Activated B cell treated with CpG ODN at 0.5 μM for 24 hours (primary cell): ENCODE data around the gene CADM2. TPM values are rescaled to one million over a fixed set of nuclear protein-coding genes. Genes with fewer than 3 reads are reported as not detected.
"Not testable (repeated sequence)": the region's sequence is repeated elsewhere in the genome, so short reads cannot be mapped to it uniquely, and the experiment has no call there.

ENCODE experiments used
- ATAC-seq: fragments of 200-7000 bp; cut with Tn5 transposase; one replicate; pipeline ENCODE4 v1.10.0; 2021; ENCODE audit warnings: low read depth, mild to moderate bottlenecking, moderate library complexity
- CTCF ChIA-PET: fragments of 350-600 bp; sonication (Branson Sonifier 250); formaldehyde crosslinking; loops from one replicate; lab custom pipeline; 2021; ENCODE audit warnings: antibody characterized with exemption; lab: Charles Lee
- POLR2A ChIA-PET: fragments of 350-600 bp; sonication (Branson Sonifier 250); formaldehyde crosslinking; loops from one replicate; lab custom pipeline; 2021; ENCODE audit warnings: antibody characterized with exemption; lab: Charles Lee
- DNase-seq: peaks from one replicate; pipeline ENCODE4 v3.0.0; 2022
- H3K27ac Mint-ChIP-seq: one replicate; pipeline ENCODE4 v1.8.0; 2020; ENCODE audit warnings: mixed read lengths
- H3K27me3 Mint-ChIP-seq: one replicate; pipeline ENCODE4 v1.8.0; 2021; ENCODE audit warnings: mixed read lengths
- H3K36me3 Mint-ChIP-seq: one replicate; pipeline ENCODE4 v1.8.0; 2021; ENCODE audit warnings: low read depth, mixed read lengths
- H3K4me1 Mint-ChIP-seq: one replicate; pipeline ENCODE4 v1.8.0; 2021; ENCODE audit warnings: mixed read lengths
- H3K4me3 Mint-ChIP-seq: one replicate; pipeline ENCODE4 v1.8.0; 2020; ENCODE audit warnings: mild to moderate bottlenecking, mixed read lengths
- H3K9me3 Mint-ChIP-seq: one replicate; pipeline ENCODE4 v1.8.0; 2020; ENCODE audit warnings: mixed read lengths
- intact Hi-C: fragments of 100-400 bp; cut with micrococcal nuclease; formaldehyde crosslinking; loops from one replicate; pipeline ENCODE4 v1.15.1; 2024
- total RNA-seq: library from RNA; stranded (reverse); gene quantifications from 2 replicates; pipeline ENCODE4 v1.2.3, GENCODE V29; 2022
- TF ChIP-seq, protein P1 (sequence below): fragments of 200-600 bp; IDR thresholded peaks from one replicate; pipeline ENCODE4 v1.8.0; 2022; ENCODE audit warnings: antibody characterized with exemption, mild to moderate bottlenecking

CADM2 gene
- total RNA-seq, 1 donor from 2014 or later = not detected

DNA sequence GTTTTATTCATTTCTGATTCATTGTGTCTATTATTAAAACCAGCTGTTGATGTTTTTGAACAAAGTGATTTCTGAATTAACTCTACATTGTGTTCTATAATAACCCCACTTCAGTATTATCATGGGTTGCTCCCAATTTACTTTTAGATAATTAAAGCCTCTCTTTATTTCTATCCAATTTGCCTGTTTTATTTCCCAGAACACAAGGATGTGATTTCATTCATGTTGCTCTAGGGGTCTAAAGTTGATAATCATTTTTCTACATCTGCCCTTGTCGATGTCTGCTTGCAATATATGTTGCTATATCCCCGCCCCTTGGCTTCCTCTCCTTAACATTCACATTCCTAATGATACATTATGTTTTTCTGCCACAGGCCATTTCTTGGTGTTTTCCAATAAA, 747.3 kb downstream of the CADM2 start:
- POLR2A ChIA-PET = no interaction called here
- no peaks in the 10 kb centered on the region for H3K27me3 Mint-ChIP-seq
- H3K4me1 Mint-ChIP-seq = no peaks in the 10 kb centered on the region
- intact Hi-C loops = no loop called here
- TF ChIP-seq, protein P1, sequence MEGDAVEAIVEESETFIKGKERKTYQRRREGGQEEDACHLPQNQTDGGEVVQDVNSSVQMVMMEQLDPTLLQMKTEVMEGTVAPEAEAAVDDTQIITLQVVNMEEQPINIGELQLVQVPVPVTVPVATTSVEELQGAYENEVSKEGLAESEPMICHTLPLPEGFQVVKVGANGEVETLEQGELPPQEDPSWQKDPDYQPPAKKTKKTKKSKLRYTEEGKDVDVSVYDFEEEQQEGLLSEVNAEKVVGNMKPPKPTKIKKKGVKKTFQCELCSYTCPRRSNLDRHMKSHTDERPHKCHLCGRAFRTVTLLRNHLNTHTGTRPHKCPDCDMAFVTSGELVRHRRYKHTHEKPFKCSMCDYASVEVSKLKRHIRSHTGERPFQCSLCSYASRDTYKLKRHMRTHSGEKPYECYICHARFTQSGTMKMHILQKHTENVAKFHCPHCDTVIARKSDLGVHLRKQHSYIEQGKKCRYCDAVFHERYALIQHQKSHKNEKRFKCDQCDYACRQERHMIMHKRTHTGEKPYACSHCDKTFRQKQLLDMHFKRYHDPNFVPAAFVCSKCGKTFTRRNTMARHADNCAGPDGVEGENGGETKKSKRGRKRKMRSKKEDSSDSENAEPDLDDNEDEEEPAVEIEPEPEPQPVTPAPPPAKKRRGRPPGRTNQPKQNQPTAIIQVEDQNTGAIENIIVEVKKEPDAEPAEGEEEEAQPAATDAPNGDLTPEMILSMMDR = no peak
- DNase-seq = no peak
- H3K9me3 Mint-ChIP-seq = peaks cover 13% of the 10 kb centered on the region
- no peak for ATAC-seq
- CTCF ChIA-PET = no interaction called here
- H3K36me3 Mint-ChIP-seq = no peaks in the 10 kb centered on the region
- no peak overlapping the region for H3K27ac Mint-ChIP-seq
- no peak overlapping the region for H3K4me3 Mint-ChIP-seq

DNA sequence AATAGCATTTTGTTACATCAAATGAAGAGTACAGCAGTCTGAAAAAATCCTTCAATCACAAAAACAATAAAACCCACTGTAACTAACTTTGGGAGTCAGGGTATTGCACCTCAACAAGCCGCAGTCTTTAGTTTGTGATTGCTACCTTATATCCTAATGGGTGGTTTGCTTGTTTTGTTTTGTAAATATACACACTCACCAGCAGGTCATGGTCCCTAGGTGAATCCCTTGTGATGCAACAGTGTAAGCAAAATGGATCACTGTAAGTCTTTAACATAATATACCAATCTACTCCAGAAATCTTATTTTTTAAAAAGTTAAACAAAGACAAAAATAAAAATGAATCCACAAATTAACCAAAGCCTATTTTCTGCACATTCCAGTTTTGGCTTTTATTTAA, 749.5 kb downstream of the CADM2 start:
- H3K9me3 Mint-ChIP-seq, H3K27me3 Mint-ChIP-seq, POLR2A ChIA-PET, H3K4me3 Mint-ChIP-seq, intact Hi-C loops, DNase-seq, H3K4me1 Mint-ChIP-seq, H3K36me3 Mint-ChIP-seq, ATAC-seq, H3K27ac Mint-ChIP-seq, CTCF ChIA-PET: not testable (repeated sequence)

DNA sequence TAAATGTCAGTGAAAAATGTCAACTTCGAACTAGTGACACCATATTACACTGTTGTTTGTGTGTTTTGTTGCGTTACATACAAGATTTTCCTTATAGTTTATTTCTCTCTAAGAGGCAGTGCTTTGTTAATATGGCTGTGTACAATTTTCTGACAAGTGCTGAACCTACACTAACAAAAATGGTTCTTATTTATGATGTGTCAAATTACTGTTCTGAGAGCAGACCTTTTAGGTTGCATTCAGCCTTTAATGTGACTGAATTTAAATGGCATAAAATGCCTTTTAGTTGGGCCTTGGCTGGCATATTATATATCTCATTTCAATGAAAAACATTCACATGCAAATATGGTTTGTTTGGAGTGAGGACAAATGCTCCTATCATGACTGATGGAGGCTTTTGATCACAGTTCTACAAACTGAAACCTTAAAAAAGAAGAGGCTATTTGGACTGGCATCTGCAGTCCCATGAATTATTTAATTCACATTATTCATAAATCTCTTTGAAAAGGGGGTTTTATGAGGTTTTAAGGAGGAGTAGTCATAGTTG, 750.6 kb downstream of the CADM2 start:
- peaks cover 2% of the 10 kb centered on the region for H3K9me3 Mint-ChIP-seq
- TF ChIP-seq, protein P1 = no peak
- CTCF ChIA-PET = no interaction called here

DNA sequence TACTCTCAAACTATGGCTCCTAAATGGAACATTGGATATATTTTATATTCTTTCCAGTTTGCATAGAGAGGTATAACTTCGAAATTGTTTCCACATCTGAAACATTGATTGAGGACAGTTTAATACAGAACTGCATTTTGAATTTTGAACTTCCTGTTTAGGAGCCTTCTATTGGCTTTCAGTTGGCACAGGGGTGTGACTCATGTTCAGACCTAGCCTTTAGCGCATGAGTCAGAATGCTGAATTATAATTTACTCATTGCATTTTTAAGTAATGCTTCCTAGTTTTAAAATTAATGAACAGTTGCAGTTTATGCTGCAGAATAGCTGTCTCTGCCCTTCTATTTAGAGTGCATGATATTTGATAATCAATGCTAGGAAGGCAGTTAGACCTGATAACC, 751.7 kb downstream of the CADM2 start:
- DNase-seq = no peak
- intact Hi-C loops = no loop called here
- Mint-ChIP-seq H3K27me3 (no peaks in the 10 kb centered on the region), H3K4me3 (no peak overlapping the region), H3K27ac (no peak overlapping the region), H3K36me3 (no peaks in the 10 kb centered on the region), H3K4me1 (no peaks in the 10 kb centered on the region), H3K9me3 (peaks cover 5% of the 10 kb centered on the region)
- ChIA-PET POLR2A (no interaction called here), CTCF (no interaction called here)
- TF ChIP-seq, protein P1 = no peak
- ATAC-seq = no peak

More for the DNA sequence above, 750.6 kb downstream of the CADM2 start:
- DNase-seq = no peak
- no peak overlapping the region for H3K4me3 Mint-ChIP-seq
- no peaks in the 10 kb centered on the region for H3K27me3 Mint-ChIP-seq
- no peaks in the 10 kb centered on the region for H3K4me1 Mint-ChIP-seq
- POLR2A ChIA-PET = no interaction called here
- H3K27ac Mint-ChIP-seq = no peak overlapping the region
- intact Hi-C loops = no loop called here
- no peaks in the 10 kb centered on the region for H3K36me3 Mint-ChIP-seq
- no peak for ATAC-seq

DNA sequence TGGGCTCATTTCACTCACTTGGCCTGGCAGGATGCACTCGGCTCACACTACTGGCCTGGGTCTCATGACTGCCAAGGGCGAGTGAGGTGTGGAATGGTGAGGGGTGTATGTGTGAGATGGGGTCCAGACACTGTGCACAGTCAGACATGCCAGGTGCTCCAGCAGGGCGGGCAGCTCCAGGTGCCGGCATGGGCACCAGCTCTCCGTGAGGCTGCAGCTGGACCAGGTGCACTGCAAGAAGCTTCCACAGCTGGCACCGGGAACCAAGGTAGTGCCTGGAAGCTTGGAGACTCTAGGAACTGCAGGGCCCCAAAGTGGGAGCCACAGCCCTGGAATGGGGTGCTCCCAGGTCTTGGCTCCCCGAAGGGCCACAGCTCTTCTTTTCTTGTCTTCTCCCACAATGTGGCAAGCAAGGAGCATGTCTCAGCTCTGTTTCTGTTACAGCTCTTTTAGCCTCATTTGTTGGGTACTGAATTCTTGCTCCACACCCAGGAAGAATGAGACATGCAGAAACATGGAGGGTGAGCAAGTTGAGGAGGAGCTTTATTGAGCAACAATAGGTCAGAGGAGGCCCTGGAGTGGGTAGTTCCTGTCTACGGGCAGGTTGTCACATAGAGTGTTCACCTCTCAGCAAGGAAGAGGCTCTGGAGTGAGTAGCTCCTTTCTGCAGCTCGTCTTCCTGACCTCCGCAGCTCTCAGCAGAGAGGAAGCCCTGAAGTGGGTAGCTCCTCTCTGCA, 762.8 kb downstream of the CADM2 start:
- Mint-ChIP-seq H3K36me3 (no peaks in the 10 kb centered on the region), H3K27me3 (no peaks in the 10 kb centered on the region), H3K9me3 (peaks cover 10% of the 10 kb centered on the region), H3K4me3 (no peak overlapping the region), H3K4me1 (no peaks in the 10 kb centered on the region), H3K27ac (no peak overlapping the region)
- no peak for DNase-seq
- no peak for ATAC-seq
- POLR2A ChIA-PET = no interaction called here
- CTCF ChIA-PET = no interaction called here
- intact Hi-C loops = no loop called here
- TF ChIP-seq, protein P1 = no peak
